K562 (cell line): ENCODE data around the gene PRICKLE4. TPM values are rescaled to one million over a fixed set of nuclear protein-coding genes. Genes with fewer than 3 reads are reported as not detected.

Experiments
- CHD7 ChIP-seq: fragments of 200-600 bp; sonication (generic); IDR thresholded peaks from one replicate; pipeline ENCODE4 v1.6.1; 2012; ENCODE audit warnings: mild to moderate bottlenecking, low read depth, low read length, inconsistent platforms
- EP300 ChIP-seq: IDR thresholded peaks from 2 replicates; pipeline ENCODE4 v1.6.1; 2012; ENCODE audit warnings: low read length, improper control_type of control experiment
- EZH2 ChIP-seq: IDR thresholded peaks from 2 replicates; pipeline ENCODE4 v1.6.1; 2012; ENCODE audit warnings: low read depth, mild to moderate bottlenecking, inconsistent platforms, low read length, borderline replicate concordance
- HDAC6 ChIP-seq: IDR thresholded peaks from 2 replicates; pipeline ENCODE4 v1.6.1; 2012; ENCODE audit warnings: low read depth, mild to moderate bottlenecking, control low read depth, inconsistent platforms, low read length, moderate library complexity
- KHSRP ChIP-seq: fragments of 450-650 bp; IDR thresholded peaks from 2 replicates; pipeline ENCODE4 v1.6.1; 2017
- KLF16 ChIP-seq: IDR thresholded peaks from 2 replicates; pipeline ENCODE4 v1.6.1; 2016; ENCODE audit warnings: antibody characterized with exemption
- NONO ChIP-seq, 2 experiments: fragments of 200-400 bp in 1 of 2; fragments of 450-650 bp in 1 of 2; formaldehyde crosslinking in 1 of 2; IDR thresholded peaks; 2 replicates each; pipeline ENCODE4 v1.6.1; 2017; ENCODE audit warnings: low read depth in 2 of 2, mild to moderate bottlenecking in 2 of 2, moderate library complexity in 2 of 2, low read length in 1 of 2
- POLR2AphosphoS2 ChIP-seq: IDR thresholded peaks from 2 replicates; pipeline ENCODE4 v1.6.1; 2012; ENCODE audit warnings: low read length, improper control_type of control experiment
- SP2 ChIP-seq: IDR thresholded peaks from 2 replicates; pipeline ENCODE4 v1.6.1; 2011; ENCODE audit warnings: mild to moderate bottlenecking, low read depth, low read length, moderate library complexity; ENCODE audit not compliant: poor library complexity, severe bottlenecking; ENCODE audit errors: extremely low read depth
- TEAD1 ChIP-seq, 2 experiments: fragments of 450-650 bp in 1 of 2; sonication (generic) in 1 of 2; formaldehyde crosslinking; IDR thresholded peaks; 2 replicates each; pipeline versions ENCODE4 v1.4.0 to v1.8.0; 2020 to 2022; ENCODE audit warnings: mild to moderate bottlenecking in 2 of 2, missing genetic modification reagents in 1 of 2
- THRA ChIP-seq: fragments of 450-650 bp; IDR thresholded peaks from 2 replicates; pipeline ENCODE4 v1.6.1; 2017; ENCODE audit warnings: mild to moderate bottlenecking, moderate library complexity
- ZNF134 ChIP-seq: fragments of 250-450 bp; sonication (Bioruptor Pico); conservative IDR thresholded peaks from 2 replicates; pipeline ENCODE4 v1.4.0; 2020
- polyA plus RNA-seq, 8 experiments: library from polyadenylated mRNA; depleted of rRNA in 4 of 8; stranded (reverse) in 5 of 8; unstranded in 3 of 8; fragments of >200 nt; fragmentation: Nextera tagmentation in 2 of 8; fragmentation: Illumina TruSeq in 1 of 8; extraction: Ambion mirVana in 2 of 8; extraction: Trizol in 1 of 8; gene quantifications; 2 replicates each; pipeline versions ENCODE4 v1.2.1 to v1.2.3, GENCODE V29; 2011 to 2014; ENCODE audit warnings: inconsistent platforms in 1 of 8, missing spikeins in 1 of 8
- total RNA-seq, 7 experiments: library from RNA; depleted of rRNA in 6 of 7; stranded (reverse); fragments of >200 nt in 6 of 7; fragmentation: Illumina TruSeq in 2 of 7; extraction: Trizol in 2 of 7; gene quantifications; 2 replicates each; pipeline versions ENCODE4 v1.2.1 to v1.2.3, GENCODE V29; 2011 to 2021; ENCODE audit warnings: low replicate concordance in 1 of 7
- TF ChIP-seq, protein P1 (sequence below): fragments of 250-450 bp; sonication (Bioruptor Pico); IDR thresholded peaks from 2 replicates; pipeline ENCODE4 v1.8.0; 2021; ENCODE audit warnings: borderline replicate concordance, mild to moderate bottlenecking, moderate library complexity; ENCODE audit not compliant: poor library complexity, severe bottlenecking

Gene PRICKLE4
- total and polyA plus RNA-seq, 9 of the 15 experiments (the other 6 are each of a cell fraction or from before 2014, with no cell fraction given): 0.20 to 0.32 (median 0.27) TPM; not detected in 6

DNA sequence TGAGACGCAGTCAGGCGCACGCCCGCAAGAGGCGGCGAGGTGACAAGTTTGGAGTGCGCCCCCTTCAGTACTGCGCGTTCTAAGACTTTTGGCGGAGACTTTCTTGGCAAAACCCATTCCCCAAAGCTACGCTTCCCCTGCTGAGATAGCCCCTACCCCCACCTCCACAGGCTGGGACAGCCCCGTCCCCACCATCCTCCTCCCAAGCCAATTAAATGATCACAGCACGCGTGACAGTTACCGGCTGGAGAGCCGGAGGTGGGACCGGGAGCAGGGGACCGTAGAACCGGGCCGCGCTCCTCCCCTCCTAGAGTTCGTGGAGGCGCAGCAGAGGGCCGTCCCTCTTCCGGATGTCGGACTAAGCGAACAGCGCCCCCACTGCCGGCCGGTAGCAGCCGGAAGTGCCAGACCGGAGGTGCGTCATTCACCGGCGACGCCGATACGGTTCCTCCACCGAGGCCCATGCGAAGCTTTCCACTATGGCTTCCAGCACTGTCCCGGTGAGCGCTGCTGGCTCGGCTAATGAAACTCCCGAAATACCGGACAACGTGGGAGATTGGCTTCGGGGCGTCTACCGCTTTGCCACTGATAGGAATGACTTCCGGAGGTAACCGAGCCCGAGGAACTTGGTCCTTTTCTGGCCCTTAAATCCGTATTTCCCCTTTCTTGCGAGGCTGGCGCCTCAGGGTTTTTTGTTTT is 6.8 kb downstream of the PRICKLE4 start, which contains the start of gene TOMM6 (continued):
- TF ChIP-seq NONO (IDR thresholded peaks at IDR 0.05; ENCODE audit: low read depth in 2 of 2, low read length in 1 of 2) (peak in 1 of 2 experiments; percentile 52; a peak in 1 of 4 replicates), POLR2AphosphoS2 (peak; percentile 62; the same call in 1 of the 2 replicates), CHD7 (no peak), KLF16 (no peak), ZNF134 (CRISPR knock-in tag) (0 out of 2 replicates have a peak, but pooled peaks have one; percentile 16), EZH2 (no peak), THRA (no peak), KHSRP (peak; percentile 49; the same call in 1 of the 2 replicates), EP300 (peak; percentile 44; the same call in 1 of the 2 replicates), HDAC6 (no peak), TEAD1 (CRISPR knock-in tag; IDR thresholded peaks at IDR 0.05) (peak in 1 of 2 experiments; percentile 76; a peak in 2 of 4 replicates), SP2 (peak; percentile 23)
- TF ChIP-seq, protein P1, sequence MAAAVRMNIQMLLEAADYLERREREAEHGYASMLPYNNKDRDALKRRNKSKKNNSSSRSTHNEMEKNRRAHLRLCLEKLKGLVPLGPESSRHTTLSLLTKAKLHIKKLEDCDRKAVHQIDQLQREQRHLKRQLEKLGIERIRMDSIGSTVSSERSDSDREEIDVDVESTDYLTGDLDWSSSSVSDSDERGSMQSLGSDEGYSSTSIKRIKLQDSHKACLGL: peak; percentile 90
